ENCODE data around the gene ESYT2. TPM values are rescaled to one million over a fixed set of nuclear protein-coding genes. Genes with fewer than 3 reads are reported as not detected.

Gene ESYT2
- total and polyA plus RNA-seq, 9 of the 15 experiments (the other 6 are each of a cell fraction or from before 2014, with no cell fraction given) = 5.8 to 86.9 (median 64.7) TPM

DNA sequence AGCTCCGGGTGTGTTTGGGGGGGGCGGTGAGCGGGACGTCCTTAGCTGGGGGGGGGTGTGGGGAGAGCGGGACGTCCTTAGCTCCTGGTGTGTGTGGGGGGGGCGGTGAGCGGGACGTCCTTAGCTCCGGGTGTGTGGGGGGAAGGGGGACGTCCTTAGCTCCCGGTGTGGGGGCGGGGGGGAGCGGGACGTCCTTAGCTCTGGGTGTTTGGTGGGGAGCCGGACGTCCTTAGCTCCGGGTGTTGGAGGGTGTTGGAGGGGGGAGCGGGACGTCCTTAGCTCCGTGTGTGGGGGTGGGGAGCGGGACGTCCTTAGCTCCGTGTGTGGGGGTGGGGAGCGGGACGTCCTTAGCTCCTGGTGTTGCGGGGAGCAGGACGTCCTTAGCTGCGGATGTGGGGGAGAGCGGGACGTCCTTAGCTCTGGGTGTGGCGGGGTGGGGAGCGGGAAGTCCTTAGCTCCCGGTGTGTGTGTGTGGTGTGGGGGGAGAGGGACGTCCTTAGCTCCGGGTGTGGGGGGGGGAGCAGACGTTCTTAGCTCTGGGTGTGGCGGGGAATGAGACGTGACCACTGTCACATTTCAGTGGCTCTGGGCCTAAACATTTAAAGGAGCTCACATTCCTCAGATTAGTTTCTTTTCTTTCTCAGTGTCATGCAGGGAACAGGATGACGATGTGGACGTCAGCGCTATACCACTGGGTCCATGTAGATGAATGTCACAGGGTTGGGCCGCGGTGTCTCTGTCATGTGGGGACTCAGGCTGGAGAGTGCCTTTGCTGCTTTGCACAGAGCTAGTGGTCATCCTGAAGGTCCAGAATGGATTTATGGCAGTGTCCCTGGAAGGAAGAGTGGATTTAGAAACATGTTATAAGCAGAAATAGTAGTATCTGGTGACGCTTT lies 34.5 kb upstream of the ESYT2 start (continued):
- TF ChIP-seq SRF (CRISPR knock-in tag; IDR thresholded peaks at IDR 0.05) = no peak
- TF ChIP-seq ZNF121 (CRISPR knock-in tag; conservative IDR thresholded peaks at IDR 0.05) = no peak
- no peak for TF ChIP-seq HMG20B (CRISPR knock-in tag; IDR thresholded peaks at IDR 0.05)
- TF ChIP-seq ZNF197 (CRISPR knock-in tag; IDR thresholded peaks at IDR 0.05; ENCODE audit: low read depth) = peak; percentile 79; the same call in 1 of the 2 replicates
- no peak for TF ChIP-seq ZNF282 (CRISPR knock-in tag; IDR thresholded peaks at IDR 0.05)
- no peak for TF ChIP-seq MCM2 (IDR thresholded peaks at IDR 0.05; ENCODE audit: low read depth)
- no peak for TF ChIP-seq NUFIP1 (IDR thresholded peaks at IDR 0.05; ENCODE audit: partially characterized antibody)
- peak; percentile 48; the same call in 1 of the 2 replicates for TF ChIP-seq MBD2 (IDR thresholded peaks at IDR 0.05; ENCODE audit: borderline replicate concordance, low read depth)
- peak; percentile 49; the same call in 1 of the 2 replicates for TF ChIP-seq ZKSCAN1 (IDR thresholded peaks at IDR 0.05; ENCODE audit: low read depth, low read length)
- TF ChIP-seq ARNT (IDR thresholded peaks at IDR 0.05) = peak; percentile 89 to 96
- TF ChIP-seq EWSR1 (IDR thresholded peaks at IDR 0.05; ENCODE audit: borderline replicate concordance, low read depth, partially characterized antibody) = no peak
- TF ChIP-seq ARID1B (IDR thresholded peaks at IDR 0.05) = peak; percentile 80
- no peak for TF ChIP-seq ZNF507 (tag; conservative IDR thresholded peaks at IDR 0.05)
- no peak for TF ChIP-seq PTBP1 (IDR thresholded peaks at IDR 0.05; ENCODE audit: low read depth, low read length)
- TF ChIP-seq CEBPG (CRISPR knock-in tag; IDR thresholded peaks at IDR 0.05) = no peak
- no peak for TF ChIP-seq CEBPG (tag; conservative IDR thresholded peaks at IDR 0.05 in 1 of 2, IDR thresholded peaks at IDR 0.05 in 1 of 2)
- peak; percentile 74; the same call in 1 of the 2 replicates for TF ChIP-seq ESRRA (IDR thresholded peaks at IDR 0.05; ENCODE audit: borderline replicate concordance, low read depth)
- peak; percentile 62 for TF ChIP-seq KDM5B (IDR thresholded peaks at IDR 0.05; ENCODE audit: insufficient replicate concordance, low read depth, low read length)
- no peak for TF ChIP-seq KDM2B (CRISPR knock-in tag; IDR thresholded peaks at IDR 0.05)
- peak; percentile 79 for TF ChIP-seq RBFOX2 (IDR thresholded peaks at IDR 0.05; ENCODE audit: low read depth, low read length)
- TF ChIP-seq CHD1 (IDR thresholded peaks at IDR 0.05; ENCODE audit: low read length) = no peak
- TF ChIP-seq ZNF41 (CRISPR knock-in tag; conservative IDR thresholded peaks at IDR 0.05) = no peak
- no peak for TF ChIP-seq TCFL5 (CRISPR knock-in tag; conservative IDR thresholded peaks at IDR 0.05)
- TF ChIP-seq HNRNPK (IDR thresholded peaks at IDR 0.05; ENCODE audit: low read depth, low read length, poor library complexity, severe bottlenecking) = no peak
- TF ChIP-seq CHCHD3 (CRISPR knock-in tag; IDR thresholded peaks at IDR 0.05) = no peak
- TF ChIP-seq NFE2 (IDR thresholded peaks at IDR 0.05; ENCODE audit: low read depth) = no peak; the same call in 1 of the 2 replicates
- TF ChIP-seq RAD51 (IDR thresholded peaks at IDR 0.05; ENCODE audit: borderline replicate concordance, low read depth) = peak; percentile 33; the same call in 1 of the 2 replicates
- 0 out of 2 replicates have a peak, but pooled peaks have one; percentile 77 for TF ChIP-seq ZFPM2 (CRISPR knock-in tag; IDR thresholded peaks at IDR 0.05)

Measured in K562 (cell line).